SK-N-SH (cell line): Measurements from ENCODE around the gene MAGI2. TPM values are rescaled to one million over a fixed set of nuclear protein-coding genes. Genes with fewer than 3 reads are reported as not detected.

Experiments
- CTCF ChIA-PET: fragments of 300-600, 350-600 bp; formaldehyde crosslinking; extraction: SDS; loops from one replicate; lab custom pipeline; 2021; lab: Yijun Ruan, JAX
- POLR2A ChIA-PET: fragments of 350-600 bp; sonication (Branson Sonifier 250); formaldehyde crosslinking; extraction: SDS; loops from one replicate; lab custom pipeline; 2020; ENCODE audit warnings: antibody characterized with exemption, inconsistent platforms; lab: Yijun Ruan, JAX
- DNase-seq: peaks from one replicate; pipeline ENCODE4 v3.0.0; 2012
- H2AFZ ChIP-seq: fragments of 200-600 bp; sonication (generic); 2 replicates; pipeline ENCODE4 v1.8.1; 2016; ENCODE audit warnings: antibody characterized with exemption, mild to moderate bottlenecking, low read depth
- H3F3A ChIP-seq: fragments of 200-600 bp; sonication (generic); replicated peaks from 2 replicates; pipeline ENCODE3; 2016; ENCODE audit warnings: antibody characterized with exemption, mild to moderate bottlenecking; ENCODE audit not compliant: insufficient read depth
- H3K27ac ChIP-seq, 2 experiments: fragments of 200-500 bp in 1 of 2; fragments of 200-600 bp in 1 of 2; sonication (Bioruptor generic) in 1 of 2; sonication (generic), shearing (Covaris generic) in 1 of 2; 2 replicates each; pipeline versions ENCODE4 v1.5.1 to v1.6.1; 2014 to 2016; ENCODE audit warnings: low read depth in 2 of 2, inconsistent platforms in 1 of 2, low read length in 1 of 2, mild to moderate bottlenecking in 1 of 2, mixed read lengths in 1 of 2
- H3K27me3 ChIP-seq: fragments of 200-600 bp; sonication (generic), shearing (Covaris generic); 2 replicates; pipeline ENCODE4 v1.6.1; 2016; ENCODE audit warnings: mixed run types; ENCODE audit not compliant: insufficient read depth
- H3K36me3 ChIP-seq, 2 experiments: fragments of 200-500 bp in 1 of 2; fragments of 200-600 bp in 1 of 2; sonication (Bioruptor generic) in 1 of 2; sonication (generic) in 1 of 2; replicated peaks in 1 of 2; 2 replicates each; pipeline versions ENCODE3 to v1.5.1; 2014 to 2016; ENCODE audit warnings: low read length in 1 of 2, mild to moderate bottlenecking in 1 of 2; ENCODE audit not compliant: insufficient read depth in 2 of 2, control insufficient read depth in 1 of 2
- H3K4me1 ChIP-seq, 2 experiments: fragments of 200-500 bp in 1 of 2; fragments of 200-600 bp in 1 of 2; sonication (Bioruptor generic) in 1 of 2; sonication (generic), shearing (Covaris generic) in 1 of 2; 2 replicates each; pipeline versions ENCODE4 v1.5.1 to v1.6.1; 2014 to 2016; ENCODE audit warnings: low read depth in 1 of 2, low read length in 1 of 2, mixed run types in 1 of 2; ENCODE audit not compliant: insufficient read depth in 2 of 2, control insufficient read depth in 1 of 2
- H3K4me2 ChIP-seq: fragments of 200-600 bp; sonication (generic), shearing (Covaris generic); 2 replicates; pipeline ENCODE4 v1.6.1; 2017; ENCODE audit warnings: mixed run types
- H3K4me3 ChIP-seq, 2 experiments: fragments of 200-500 bp in 1 of 2; fragments of 200-600 bp in 1 of 2; sonication (Bioruptor generic) in 1 of 2; sonication (generic), shearing (Covaris generic) in 1 of 2; 2 replicates each; pipeline versions ENCODE4 v1.5.1 to v1.8.1; 2014 to 2016; ENCODE audit warnings: low read depth in 2 of 2, inconsistent platforms in 1 of 2, low read length in 1 of 2, mild to moderate bottlenecking in 1 of 2, mixed read lengths in 1 of 2, moderate library complexity in 1 of 2
- H3K79me2 ChIP-seq: fragments of 200-600 bp; sonication (generic); 2 replicates; pipeline ENCODE4 v1.8.1; 2017; ENCODE audit warnings: mild to moderate bottlenecking; ENCODE audit not compliant: insufficient read depth
- H3K9ac ChIP-seq: fragments of 200-600 bp; sonication (generic); 2 replicates; pipeline ENCODE4 v1.6.1; 2017; ENCODE audit warnings: mixed run types
- H3K9me2 ChIP-seq: fragments of 200-600 bp; sonication (generic); 2 replicates; pipeline ENCODE4 v1.6.1; 2017; ENCODE audit warnings: mixed run types
- H3K9me3 ChIP-seq: fragments of 200-600 bp; sonication (generic); 2 replicates; pipeline ENCODE4 v1.6.1; 2017; ENCODE audit warnings: mixed run types, mild to moderate bottlenecking, moderate library complexity
- H4K20me1 ChIP-seq: fragments of 200-600 bp; sonication (generic); 2 replicates; pipeline ENCODE4 v1.6.1; 2017; ENCODE audit warnings: mild to moderate bottlenecking, mixed run types; ENCODE audit not compliant: insufficient read depth
- CTCF ChIP-seq: fragments of 200-600 bp; sonication (generic); IDR thresholded peaks from 2 replicates; pipeline ENCODE4 v1.6.1; 2017; ENCODE audit warnings: antibody characterized with exemption, mild to moderate bottlenecking, moderate library complexity
- ELF1 ChIP-seq: IDR thresholded peaks from 2 replicates; pipeline ENCODE4 v1.4.0; 2012
- EP300 ChIP-seq, 2 experiments: IDR thresholded peaks; 2 replicates each; pipeline versions ENCODE4 v1.4.0 to v1.6.1; 2012; ENCODE audit warnings: borderline replicate concordance in 1 of 2, low read depth in 1 of 2, low read length in 1 of 2
- EZH2phosphoT487 ChIP-seq: fragments of 200-600 bp; sonication (generic); IDR thresholded peaks from 2 replicates; pipeline ENCODE4 v1.6.1; 2017; ENCODE audit warnings: low read depth, mixed run types, mild to moderate bottlenecking, antibody characterized with exemption, moderate library complexity, borderline replicate concordance
- FOSL2 ChIP-seq: IDR thresholded peaks from 2 replicates; pipeline ENCODE4 v1.4.0; 2012; ENCODE audit warnings: low read depth, mild to moderate bottlenecking, moderate library complexity, borderline replicate concordance
- GATA2 ChIP-seq: sonication (generic); formaldehyde crosslinking; IDR thresholded peaks from 2 replicates; pipeline ENCODE4 v1.5.0; 2020; ENCODE audit warnings: mild to moderate bottlenecking, missing genetic modification reagents
- JUND ChIP-seq: IDR thresholded peaks from 2 replicates; pipeline ENCODE4 v1.4.0; 2012
- MAX ChIP-seq: IDR thresholded peaks from 2 replicates; pipeline ENCODE4 v1.4.0; 2012; ENCODE audit warnings: low read depth
- MXI1 ChIP-seq: IDR thresholded peaks from 2 replicates; pipeline ENCODE4 v1.6.1; 2012; ENCODE audit warnings: mild to moderate bottlenecking, low read depth, low read length, improper control_type of control experiment
- NRF1 ChIP-seq: IDR thresholded peaks from 2 replicates; pipeline ENCODE4 v1.6.1; 2012; ENCODE audit warnings: low read depth, mild to moderate bottlenecking, low read length
- POLR2AphosphoS5 ChIP-seq: IDR thresholded peaks from 2 replicates; pipeline ENCODE4 v1.6.1; 2012; ENCODE audit warnings: low read depth, low read length
- RAD21 ChIP-seq: IDR thresholded peaks from 2 replicates; pipeline ENCODE4 v1.6.1; 2012; ENCODE audit warnings: mild to moderate bottlenecking, low read length
- REST ChIP-seq: IDR thresholded peaks from 2 replicates; pipeline ENCODE4 v1.6.1; 2012; ENCODE audit warnings: mild to moderate bottlenecking, low read depth, low read length, moderate library complexity
- RXRA ChIP-seq: IDR thresholded peaks from 2 replicates; pipeline ENCODE4 v1.4.0; 2012; ENCODE audit warnings: low read depth, mild to moderate bottlenecking, borderline replicate concordance
- SIN3A ChIP-seq: IDR thresholded peaks from 2 replicates; pipeline ENCODE4 v1.6.1; 2012; ENCODE audit warnings: low read depth, mild to moderate bottlenecking, low read length, moderate library complexity, borderline replicate concordance
- SMC3 ChIP-seq: IDR thresholded peaks from 2 replicates; pipeline ENCODE4 v1.6.1; 2012; ENCODE audit warnings: low read depth, low read length, improper control_type of control experiment
- TEAD4 ChIP-seq: IDR thresholded peaks from 2 replicates; pipeline ENCODE4 v1.4.0; 2012; ENCODE audit warnings: mild to moderate bottlenecking, borderline replicate concordance; ENCODE audit not compliant: insufficient read depth
- WGBS: methylation state at CpG from one replicate; pipeline ENCODE4 v1.1.6; 2017; ENCODE audit warnings: low lambda C conversion rate; 5-methylcytosine and 5-hydroxymethylcytosine counted together
- polyA plus RNA-seq, 3 experiments: library from polyadenylated mRNA; depleted of rRNA; stranded (reverse); fragments of >200 nt; gene quantifications; 2 replicates each; pipeline ENCODE4 v1.2.3, GENCODE V29; 2012
- TF ChIP-seq, protein P1 (sequence below): IDR thresholded peaks from 2 replicates; pipeline ENCODE4 v1.4.0; 2012; ENCODE audit warnings: low read depth, borderline replicate concordance

Gene MAGI2
- polyA plus RNA-seq, 1 of the 3 experiments (the other 2 are of a cell fraction) = 1.1 TPM

- no peaks in the 10 kb centered on the region for H3K9me2 ChIP-seq
- H3K4me3 ChIP-seq = no peak overlapping the region
- no peaks in the 10 kb centered on the region for H3K36me3 ChIP-seq
- H3K27me3 ChIP-seq = no peaks in the 10 kb centered on the region
- WGBS = 85% methylated on average over 7 of the region's 7 CpGs
- no peak overlapping the region for H3K9ac ChIP-seq
- ChIA-PET POLR2A (no interaction called here), CTCF (no interaction called here)
- TF ChIP-seq RXRA = no peak
- TF ChIP-seq REST = no peak
- no peak for TF ChIP-seq CTCF
- no peak for TF ChIP-seq FOSL2
- no peak for TF ChIP-seq GATA2
- TF ChIP-seq EZH2phosphoT487 = no peak
- TF ChIP-seq TEAD4 = no peak
- TF ChIP-seq SIN3A = no peak
- TF ChIP-seq JUND = no peak
- no peak for TF ChIP-seq RAD21
- TF ChIP-seq SMC3 = no peak
- no peak for TF ChIP-seq MXI1
- no peak for TF ChIP-seq POLR2AphosphoS5
- TF ChIP-seq NRF1 = no peak
- TF ChIP-seq ELF1 = no peak
- TF ChIP-seq, protein P1, sequence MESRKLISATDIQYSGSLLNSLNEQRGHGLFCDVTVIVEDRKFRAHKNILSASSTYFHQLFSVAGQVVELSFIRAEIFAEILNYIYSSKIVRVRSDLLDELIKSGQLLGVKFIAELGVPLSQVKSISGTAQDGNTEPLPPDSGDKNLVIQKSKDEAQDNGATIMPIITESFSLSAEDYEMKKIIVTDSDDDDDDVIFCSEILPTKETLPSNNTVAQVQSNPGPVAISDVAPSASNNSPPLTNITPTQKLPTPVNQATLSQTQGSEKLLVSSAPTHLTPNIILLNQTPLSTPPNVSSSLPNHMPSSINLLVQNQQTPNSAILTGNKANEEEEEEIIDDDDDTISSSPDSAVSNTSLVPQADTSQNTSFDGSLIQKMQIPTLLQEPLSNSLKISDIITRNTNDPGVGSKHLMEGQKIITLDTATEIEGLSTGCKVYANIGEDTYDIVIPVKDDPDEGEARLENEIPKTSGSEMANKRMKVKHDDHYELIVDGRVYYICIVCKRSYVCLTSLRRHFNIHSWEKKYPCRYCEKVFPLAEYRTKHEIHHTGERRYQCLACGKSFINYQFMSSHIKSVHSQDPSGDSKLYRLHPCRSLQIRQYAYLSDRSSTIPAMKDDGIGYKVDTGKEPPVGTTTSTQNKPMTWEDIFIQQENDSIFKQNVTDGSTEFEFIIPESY = no peak
- no peak for TF ChIP-seq EP300 (IDR thresholded peaks at IDR 0.05; ENCODE audit: borderline replicate concordance in 1 of 2, low read depth in 1 of 2, low read length in 1 of 2)
- TF ChIP-seq MAX = no peak
- TF ChIP-seq, all 33 proteins: peak for 0
- no peak overlapping the region for H3K27ac ChIP-seq
- no peak overlapping the region for H3K4me2 ChIP-seq
- peaks cover 13% of the 10 kb centered on the region for H3F3A ChIP-seq
- H2AFZ ChIP-seq = no peak overlapping the region
- H4K20me1 ChIP-seq = no peaks in the 10 kb centered on the region
- no peaks in the 10 kb centered on the region; the same call in 1 of the 2 replicates for H3K79me2 ChIP-seq
- peaks cover 3 to 9% of the 10 kb centered on the region in 2 experiments; a peak in 3 of 4 replicates for H3K4me1 ChIP-seq
- DNase-seq = no peak
- no peaks in the 10 kb centered on the region for H3K9me3 ChIP-seq
Observed at GRCh38 chr7:78203042-78203720, 1250.3 kb downstream of the MAGI2 start.
